Mesenchymal stem cell (in vitro differentiated cells and primary cell): ENCODE measurements around the gene TMEM72.

Experiments
- DNase-seq: peaks from one replicate; pipeline ENCODE4 v3.0.0-alpha.2; 2013
- H2AFZ ChIP-seq: one replicate; pipeline ENCODE4 v1.6.1; 2013; ENCODE audit warnings: low read depth, mild to moderate bottlenecking, control low read depth, inconsistent platforms, low read length, moderate library complexity
- H2AK5ac ChIP-seq: 2 replicates; pipeline ENCODE4 v1.6.1; 2013; ENCODE audit warnings: low read length, moderate library complexity, mild to moderate bottlenecking, inconsistent platforms; ENCODE audit not compliant: severe bottlenecking
- H2BK120ac ChIP-seq: one replicate; pipeline ENCODE4 v1.6.1; 2013; ENCODE audit warnings: low read depth, mild to moderate bottlenecking, inconsistent platforms, low read length, moderate library complexity
- H2BK12ac ChIP-seq, 2 experiments: one replicate each; pipeline ENCODE4 v1.6.1; 2013; ENCODE audit warnings: inconsistent platforms in 2 of 2, low read length in 2 of 2, mild to moderate bottlenecking in 2 of 2, moderate library complexity in 2 of 2, control low read depth in 1 of 2
- H2BK15ac ChIP-seq: one replicate; pipeline ENCODE4 v1.6.1; 2013; ENCODE audit warnings: mild to moderate bottlenecking, low read depth, inconsistent platforms; ENCODE audit not compliant: poor library complexity, severe bottlenecking
- H2BK5ac ChIP-seq: 2 replicates; pipeline ENCODE4 v1.6.1; 2013; ENCODE audit warnings: low read depth, mild to moderate bottlenecking, low read length, control low read depth, inconsistent platforms; ENCODE audit not compliant: poor library complexity, severe bottlenecking
- H3K14ac ChIP-seq, 2 experiments: one replicate each; pipeline ENCODE4 v1.6.1; 2013; ENCODE audit warnings: inconsistent platforms in 2 of 2, low read length in 2 of 2, control low read depth in 1 of 2, mild to moderate bottlenecking in 1 of 2, moderate library complexity in 1 of 2
- H3K18ac ChIP-seq, 2 experiments: one replicate each; pipeline ENCODE4 v1.6.1; 2013; ENCODE audit warnings: inconsistent platforms in 2 of 2, low read length in 2 of 2, control low read depth in 1 of 2, low read depth in 1 of 2, mild to moderate bottlenecking in 1 of 2
- H3K23ac ChIP-seq, 2 experiments: one replicate each; pipeline ENCODE4 v1.6.1; 2013; ENCODE audit warnings: inconsistent platforms in 2 of 2, low read length in 2 of 2, mild to moderate bottlenecking in 2 of 2, moderate library complexity in 2 of 2, control low read depth in 1 of 2
- H3K27ac ChIP-seq: 2 replicates; pipeline ENCODE4 v1.5.1; 2013; ENCODE audit warnings: mild to moderate bottlenecking, moderate library complexity, low read length, control low read depth, inconsistent platforms; ENCODE audit not compliant: poor library complexity, severe bottlenecking
- H3K27me3 ChIP-seq, 2 experiments: 2 replicates each; pipeline versions ENCODE4 v1.6.1 to v1.7.0; 2013; ENCODE audit warnings: low read length in 2 of 2, mild to moderate bottlenecking in 2 of 2, moderate library complexity in 2 of 2, control low read depth in 1 of 2, inconsistent platforms in 1 of 2; ENCODE audit not compliant: control insufficient read depth in 1 of 2, insufficient read depth in 1 of 2
- H3K36me3 ChIP-seq, 2 experiments: 2 replicates each; pipeline versions ENCODE4 v1.6.1 to v1.7.0; 2013; ENCODE audit warnings: low read length in 2 of 2, control low read depth in 1 of 2, inconsistent platforms in 1 of 2, low read depth in 1 of 2, mild to moderate bottlenecking in 1 of 2; ENCODE audit not compliant: insufficient read depth in 2 of 2, control insufficient read depth in 1 of 2
- H3K4ac ChIP-seq, 2 experiments: one replicate each; pipeline ENCODE4 v1.6.1; 2013; ENCODE audit warnings: inconsistent platforms in 2 of 2, low read length in 2 of 2, mild to moderate bottlenecking in 2 of 2, moderate library complexity in 2 of 2, control low read depth in 1 of 2, low read depth in 1 of 2
- H3K4me1 ChIP-seq: 2 replicates; pipeline ENCODE4 v1.6.1; 2013; ENCODE audit warnings: low read depth, low read length, control low read depth; ENCODE audit not compliant: control insufficient read depth, insufficient read depth
- H3K4me2 ChIP-seq: 2 replicates; pipeline ENCODE4 v1.6.1; 2013; ENCODE audit warnings: low read length, mild to moderate bottlenecking, inconsistent platforms; ENCODE audit not compliant: poor library complexity, severe bottlenecking
- H3K4me3 ChIP-seq, 2 experiments: 2 replicates each; pipeline versions ENCODE4 v1.5.1 to v1.7.0; 2013; ENCODE audit warnings: low read length in 2 of 2, mild to moderate bottlenecking in 2 of 2, control low read depth in 1 of 2, low read depth in 1 of 2; ENCODE audit not compliant: insufficient read depth in 1 of 2
- H3K79me1 ChIP-seq: replicated peaks from 2 replicates; pipeline ENCODE4 v1.6.1; 2013; ENCODE audit warnings: mild to moderate bottlenecking, control low read depth, low read length, inconsistent platforms; ENCODE audit not compliant: poor library complexity, severe bottlenecking
- H3K9ac ChIP-seq: 2 replicates; pipeline ENCODE4 v1.7.0; 2013; ENCODE audit warnings: mild to moderate bottlenecking, low read length, moderate library complexity
- H3K9me3 ChIP-seq: 2 replicates; pipeline ENCODE4 v1.7.0; 2013; ENCODE audit warnings: mild to moderate bottlenecking, low read length; ENCODE audit not compliant: control insufficient read depth
- H4K8ac ChIP-seq: one replicate; pipeline ENCODE4 v1.6.1; 2013; ENCODE audit warnings: inconsistent platforms, mild to moderate bottlenecking, low read length, moderate library complexity
- H4K91ac ChIP-seq: one replicate; pipeline ENCODE4 v1.6.1; 2013; ENCODE audit warnings: mild to moderate bottlenecking, low read length, inconsistent platforms
- WGBS: methylation state at CpG from one replicate; pipeline ENCODE4 v1.1.7; 2013; ENCODE audit warnings: mixed read lengths; 5-methylcytosine and 5-hydroxymethylcytosine counted together

Gene TMEM72

DNA sequence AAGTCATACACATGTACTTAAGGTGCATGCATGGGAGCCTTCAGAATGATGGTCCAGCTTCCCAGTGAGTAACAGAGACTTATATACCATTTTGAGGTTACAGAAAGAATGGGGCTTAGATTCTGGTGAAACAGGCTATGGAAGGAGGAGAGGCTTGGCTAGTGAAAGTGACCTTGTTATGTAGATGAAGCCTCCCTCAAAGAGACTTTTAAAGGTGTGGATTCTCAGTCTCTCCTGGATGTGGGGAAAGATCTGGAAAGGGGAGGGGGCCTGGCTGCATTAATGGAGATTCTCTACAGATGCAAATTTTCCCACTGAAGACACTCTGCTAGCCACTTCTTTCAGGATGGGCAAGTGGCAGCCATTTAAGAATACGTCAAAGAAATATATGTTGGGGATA, 54.0 kb downstream of the TMEM72 start:
- peak overlapping the region; percentile 56 to 92 for H3K4ac ChIP-seq

GRCh38 chr10:44965651-44966097, 54.5 kb downstream of the TMEM72 start:
- H2BK120ac ChIP-seq: peak overlapping the region; percentile 90
- peak overlapping the region; percentile 89 for H4K8ac ChIP-seq
- peak overlapping the region; percentile 92 for H4K91ac ChIP-seq
- peak overlapping the region; percentile 91 to 92 for H2BK12ac ChIP-seq
- WGBS: 75% methylated on average over 6 of the region's 6 CpGs
- H2AFZ ChIP-seq: no peak overlapping the region
- H3K9ac ChIP-seq: no peak overlapping the region
- peaks cover 29% of the 10 kb centered on the region for H3K79me1 ChIP-seq
- no peaks in the 10 kb centered on the region for H3K27me3 ChIP-seq
- H3K27ac ChIP-seq: no peak overlapping the region
- no peak overlapping the region for H3K4me3 ChIP-seq
- peak overlapping the region; percentile 69 to 88 for H3K18ac ChIP-seq
- no peaks in the 10 kb centered on the region for H3K9me3 ChIP-seq
- peak overlapping the region; percentile 26 for H2BK15ac ChIP-seq
- H2BK5ac ChIP-seq: no peak overlapping the region
- H3K14ac ChIP-seq: peak overlapping the region in 1 of 2 experiments; percentile 73
- H3K23ac ChIP-seq: no peak overlapping the region
- H3K4me2 ChIP-seq: no peak overlapping the region
- H3K4ac ChIP-seq: peak overlapping the region; percentile 12 to 92
- H2AK5ac ChIP-seq: peak overlapping the region; percentile 96
- peaks cover 52% of the 10 kb centered on the region for H3K4me1 ChIP-seq
- peaks cover 9 to 13% of the 10 kb centered on the region in 2 experiments for H3K36me3 ChIP-seq
- DNase-seq: no peak

More for the DNA sequence above, 54.0 kb downstream of the TMEM72 start:
- Histone ChIP-seq H2AFZ (no peak overlapping the region), H3K23ac (no peak overlapping the region), H4K8ac (no peak overlapping the region), H2BK5ac (no peak overlapping the region), H2BK120ac (peak overlapping the region; percentile 90), H3K79me1 (peaks cover 34% of the 10 kb centered on the region), H3K14ac (no peak overlapping the region), H2BK12ac (peak overlapping the region; percentile 35 to 49), H3K36me3 (peaks cover 4 to 9% of the 10 kb centered on the region in 2 experiments), H3K27ac (no peak overlapping the region), H3K4me3 (no peak overlapping the region), H3K18ac (peak overlapping the region in 1 of 2 experiments; percentile 69), H3K9ac (no peak overlapping the region), H3K4me1 (peaks cover 54% of the 10 kb centered on the region), H3K4me2 (no peak overlapping the region), H2AK5ac (no peak overlapping the region), H3K9me3 (no peaks in the 10 kb centered on the region), H2BK15ac (no peak overlapping the region), H4K91ac (no peak overlapping the region), H3K27me3 (no peaks in the 10 kb centered on the region)
- DNase-seq: no peak
- 100% methylated on average over 1 of the region's 1 CpG for WGBS

DNA sequence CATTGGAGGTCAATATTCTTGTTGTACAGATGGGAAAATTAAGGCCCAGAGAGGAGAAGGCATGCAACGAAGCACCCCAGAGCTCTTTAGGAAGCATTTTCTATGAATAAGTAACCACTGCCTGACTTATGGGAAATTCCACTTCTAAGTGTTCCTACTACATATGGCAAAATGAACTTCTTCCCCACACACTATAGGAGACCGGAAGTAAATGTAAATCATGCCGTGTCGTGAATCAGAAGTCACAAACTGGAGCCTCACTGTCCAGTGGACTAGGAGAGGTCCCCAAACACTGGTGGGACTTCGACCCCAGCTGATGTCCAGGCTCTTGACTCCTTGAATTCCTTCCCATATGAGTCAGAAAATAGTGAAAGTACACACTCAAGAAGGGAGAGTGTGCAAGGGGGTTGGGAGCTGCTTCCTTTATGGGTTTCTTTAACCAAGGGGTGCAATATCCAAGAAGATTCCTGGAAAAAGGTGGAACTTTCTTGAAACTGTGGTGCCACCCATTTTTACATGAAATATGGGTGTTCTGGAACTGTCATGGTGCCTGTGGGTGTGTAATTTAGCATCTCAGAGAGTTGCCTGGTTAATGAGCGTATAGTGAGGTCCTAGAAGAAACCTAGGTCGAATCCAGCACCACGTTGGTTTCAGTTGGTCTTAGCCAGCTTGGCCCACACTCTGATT, 55.1 kb downstream of the TMEM72 start:
- Histone ChIP-seq H2BK15ac (no peak overlapping the region), H3K4me3 (no peak overlapping the region), H3K79me1 (peaks cover 28% of the 10 kb centered on the region), H3K4me2 (no peak overlapping the region), H3K23ac (no peak overlapping the region), H2BK12ac (peak overlapping the region in 1 of 2 experiments; percentile 69), H2AK5ac (peak overlapping the region; percentile 96), H3K9me3 (no peaks in the 10 kb centered on the region), H3K14ac (no peak overlapping the region), H3K27me3 (no peaks in the 10 kb centered on the region), H4K91ac (peak overlapping the region; percentile 37), H2BK5ac (no peak overlapping the region), H3K9ac (no peak overlapping the region), H3K36me3 (peaks cover 15 to 19% of the 10 kb centered on the region in 2 experiments), H3K27ac (peak overlapping the region; percentile 55), H2BK120ac (no peak overlapping the region), H3K4me1 (peaks cover 49% of the 10 kb centered on the region), H4K8ac (peak overlapping the region; percentile 47), H3K18ac (peak overlapping the region; percentile 58 to 64), H3K4ac (peak overlapping the region in 1 of 2 experiments; percentile 33), H2AFZ (no peak overlapping the region)
- peak; percentile 86 for DNase-seq
- 25% methylated on average over 8 of the region's 8 CpGs for WGBS

DNA sequence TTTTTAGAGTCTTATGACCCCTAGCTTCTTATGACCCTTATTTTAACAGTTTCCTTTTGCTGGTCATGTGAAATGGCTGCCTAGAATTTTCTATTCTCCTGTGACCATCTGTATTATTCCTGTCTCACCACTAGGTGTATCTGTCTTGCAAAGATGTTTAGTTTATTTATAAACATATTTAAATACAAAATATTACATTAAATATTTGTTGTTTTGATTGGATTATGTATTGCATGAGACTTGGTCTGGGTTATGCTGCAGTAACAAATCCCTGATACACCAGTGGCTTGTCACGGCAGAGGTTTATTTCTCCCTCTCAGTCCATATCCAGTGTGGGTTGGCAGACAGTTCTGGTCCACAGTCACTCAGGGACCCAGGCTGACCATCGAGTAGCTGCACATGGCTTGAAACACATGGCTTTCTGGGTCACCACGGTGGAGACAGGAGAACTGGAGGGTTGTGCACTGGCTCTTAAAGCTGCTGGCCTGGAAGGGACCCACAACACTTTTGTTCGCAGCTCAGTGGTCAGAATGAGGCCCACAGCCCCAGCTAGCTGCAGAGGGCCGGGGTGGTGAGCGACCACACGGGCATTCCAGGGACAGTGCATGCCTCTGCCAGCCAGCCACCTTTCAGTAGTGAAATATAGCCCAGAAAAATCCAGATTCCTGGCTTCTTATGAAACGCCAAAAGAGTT, 55.8 kb downstream of the TMEM72 start:
- Histone ChIP-seq H2BK120ac (peak overlapping the region; percentile 36), H3K36me3 (peaks cover 22 to 26% of the 10 kb centered on the region in 2 experiments), H2AFZ (no peak overlapping the region), H3K4me1 (peaks cover 46% of the 10 kb centered on the region), H3K4me2 (no peak overlapping the region), H3K23ac (peak overlapping the region in 1 of 2 experiments; percentile 3), H4K91ac (peak overlapping the region; percentile 48), H2BK15ac (peak overlapping the region; percentile 26), H3K27ac (peak overlapping the region; percentile 55), H3K14ac (peak overlapping the region in 1 of 2 experiments; percentile 4), H2BK12ac (peak overlapping the region; percentile 92 to 95), H2AK5ac (peak overlapping the region; percentile 63), H3K9me3 (no peaks in the 10 kb centered on the region), H3K79me1 (peaks cover 23% of the 10 kb centered on the region), H3K27me3 (no peaks in the 10 kb centered on the region), H3K9ac (no peak overlapping the region), H3K18ac (peak overlapping the region; percentile 67 to 80), H4K8ac (peak overlapping the region; percentile 59), H3K4me3 (no peak overlapping the region), H3K4ac (peak overlapping the region; percentile 33 to 55), H2BK5ac (no peak overlapping the region)
- WGBS: 88% methylated on average over 8 of the region's 8 CpGs
- DNase-seq: peak; percentile 39
